LNCaP clone FGC (cell line): ENCODE data around the gene TSPAN32.

Source experiments
- DNase-seq: peaks from one replicate; pipeline ENCODE4 v3.0.0-alpha.2; 2011; ENCODE audit warnings: low read depth
- H3K4me3 ChIP-seq: 2 replicates; pipeline ENCODE4 v1.5.1; 2011; ENCODE audit warnings: mild to moderate bottlenecking, low read depth, low read length, control low read depth
- TF ChIP-seq, protein P1 (sequence below): IDR thresholded peaks from 2 replicates; pipeline ENCODE4 v1.5.1; 2012; ENCODE audit warnings: mild to moderate bottlenecking; ENCODE audit not compliant: control insufficient read depth, insufficient read depth; ENCODE audit errors: extremely low read depth

TSPAN32 gene

DNA sequence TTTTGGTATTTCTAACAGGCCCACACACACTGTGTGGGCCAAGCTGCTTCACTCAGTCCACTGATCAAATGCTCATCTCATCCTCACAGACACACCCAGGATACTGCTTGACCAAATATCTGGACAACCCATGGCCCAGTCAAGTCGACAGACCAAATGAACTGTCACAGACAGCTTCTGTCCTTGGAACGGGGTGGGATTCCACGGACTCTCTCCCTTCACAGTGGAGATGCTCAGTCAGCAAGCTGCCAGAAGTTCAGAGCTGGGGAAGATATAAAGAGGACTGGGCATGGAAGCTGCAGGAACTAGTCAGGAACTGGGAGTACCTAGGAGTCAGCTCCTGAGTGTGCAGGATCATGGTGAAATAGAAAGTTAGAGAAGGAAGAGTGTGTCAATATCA lies 40.7 kb downstream of the TSPAN32 start:
- TF ChIP-seq, protein P1, sequence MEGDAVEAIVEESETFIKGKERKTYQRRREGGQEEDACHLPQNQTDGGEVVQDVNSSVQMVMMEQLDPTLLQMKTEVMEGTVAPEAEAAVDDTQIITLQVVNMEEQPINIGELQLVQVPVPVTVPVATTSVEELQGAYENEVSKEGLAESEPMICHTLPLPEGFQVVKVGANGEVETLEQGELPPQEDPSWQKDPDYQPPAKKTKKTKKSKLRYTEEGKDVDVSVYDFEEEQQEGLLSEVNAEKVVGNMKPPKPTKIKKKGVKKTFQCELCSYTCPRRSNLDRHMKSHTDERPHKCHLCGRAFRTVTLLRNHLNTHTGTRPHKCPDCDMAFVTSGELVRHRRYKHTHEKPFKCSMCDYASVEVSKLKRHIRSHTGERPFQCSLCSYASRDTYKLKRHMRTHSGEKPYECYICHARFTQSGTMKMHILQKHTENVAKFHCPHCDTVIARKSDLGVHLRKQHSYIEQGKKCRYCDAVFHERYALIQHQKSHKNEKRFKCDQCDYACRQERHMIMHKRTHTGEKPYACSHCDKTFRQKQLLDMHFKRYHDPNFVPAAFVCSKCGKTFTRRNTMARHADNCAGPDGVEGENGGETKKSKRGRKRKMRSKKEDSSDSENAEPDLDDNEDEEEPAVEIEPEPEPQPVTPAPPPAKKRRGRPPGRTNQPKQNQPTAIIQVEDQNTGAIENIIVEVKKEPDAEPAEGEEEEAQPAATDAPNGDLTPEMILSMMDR: no peak
- DNase-seq: no peak
- H3K4me3 ChIP-seq: no peak overlapping the region

DNA sequence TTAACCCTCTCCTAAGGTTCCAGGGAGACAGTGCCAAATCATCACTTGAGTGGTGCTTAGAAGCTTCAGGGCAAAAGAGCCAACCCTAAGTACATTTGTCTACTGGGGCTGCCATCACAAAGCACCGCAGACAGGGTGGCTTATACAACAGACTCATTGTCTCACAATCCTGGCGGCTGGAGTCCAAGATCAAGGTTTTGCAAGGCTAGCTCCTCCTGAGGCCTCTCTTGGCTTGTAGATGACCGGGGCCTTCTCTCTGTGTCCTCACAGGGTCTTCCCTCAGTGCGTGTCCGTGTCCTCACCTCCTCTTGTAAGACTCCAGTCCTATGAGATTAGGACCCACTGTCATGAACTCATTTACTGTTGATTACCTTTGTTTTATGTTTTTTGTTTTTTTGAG lies 41.2 kb downstream of the TSPAN32 start:
- H3K4me3 ChIP-seq: no peak overlapping the region
- TF ChIP-seq, protein P1: no peak
- DNase-seq: no peak

DNA sequence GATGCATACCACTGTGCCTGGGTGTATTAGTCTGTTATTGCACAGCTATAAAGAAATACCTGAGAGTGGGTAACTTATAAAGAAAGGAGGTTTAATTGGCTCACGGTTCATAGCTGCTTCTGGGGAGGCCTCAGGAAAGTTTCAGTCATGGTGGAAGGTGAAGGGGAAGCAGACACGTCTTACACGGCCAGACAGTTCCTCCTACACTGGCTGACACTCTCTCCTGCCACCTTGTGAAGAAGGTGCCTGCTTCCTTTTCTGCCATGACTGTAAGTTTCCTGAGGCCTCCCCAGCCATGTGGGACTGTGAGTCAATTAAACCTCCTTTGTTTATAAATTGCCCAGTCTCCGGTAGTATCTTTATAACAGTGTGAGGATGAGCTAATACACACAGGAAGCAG lies 41.7 kb downstream of the TSPAN32 start:
- TF ChIP-seq, protein P1: no peak
- no peak overlapping the region for H3K4me3 ChIP-seq
- no peak for DNase-seq

DNA sequence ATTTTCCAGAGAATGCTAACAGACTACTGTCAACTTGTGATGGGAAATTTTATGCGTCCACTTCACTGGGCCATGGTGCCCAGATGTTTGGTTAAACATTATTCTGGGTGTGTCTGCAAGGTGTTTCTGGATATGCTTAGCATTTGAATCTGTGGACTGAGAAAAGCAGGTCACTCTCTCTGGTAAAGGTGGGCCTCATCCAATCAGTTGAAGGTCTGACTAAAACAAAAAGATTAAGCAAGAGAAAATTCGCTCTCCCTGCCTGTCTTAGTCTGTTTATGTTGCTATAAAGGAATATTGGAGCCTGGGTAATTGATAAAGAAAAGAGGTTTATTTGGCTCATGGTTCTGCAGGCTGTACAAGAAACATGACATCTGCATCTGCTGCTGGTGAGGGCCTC lies 43.2 kb downstream of the TSPAN32 start:
- no peak for DNase-seq
- TF ChIP-seq, protein P1: no peak
- no peak overlapping the region for H3K4me3 ChIP-seq

DNA sequence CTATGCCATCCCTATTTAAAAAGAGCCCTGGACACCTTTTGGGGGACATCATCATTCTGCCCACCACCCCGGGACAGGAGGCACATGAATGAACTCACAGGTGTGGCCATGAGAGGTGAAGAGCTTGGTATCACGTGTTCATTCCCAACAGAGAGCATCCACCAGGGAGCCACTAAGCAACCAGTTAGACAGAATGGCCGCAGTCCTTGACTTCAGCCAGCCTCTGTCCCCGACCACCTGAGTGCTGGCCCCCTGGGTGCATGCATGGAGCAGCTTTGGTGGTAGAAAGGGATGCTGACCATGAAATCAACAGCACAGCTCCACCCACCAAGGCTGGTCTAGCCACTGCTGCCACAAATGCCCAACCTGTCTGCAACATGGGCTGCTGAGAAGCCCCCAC lies 44.2 kb downstream of the TSPAN32 start:
- TF ChIP-seq, protein P1: no peak
- no peak overlapping the region for H3K4me3 ChIP-seq
- DNase-seq: no peak

DNA sequence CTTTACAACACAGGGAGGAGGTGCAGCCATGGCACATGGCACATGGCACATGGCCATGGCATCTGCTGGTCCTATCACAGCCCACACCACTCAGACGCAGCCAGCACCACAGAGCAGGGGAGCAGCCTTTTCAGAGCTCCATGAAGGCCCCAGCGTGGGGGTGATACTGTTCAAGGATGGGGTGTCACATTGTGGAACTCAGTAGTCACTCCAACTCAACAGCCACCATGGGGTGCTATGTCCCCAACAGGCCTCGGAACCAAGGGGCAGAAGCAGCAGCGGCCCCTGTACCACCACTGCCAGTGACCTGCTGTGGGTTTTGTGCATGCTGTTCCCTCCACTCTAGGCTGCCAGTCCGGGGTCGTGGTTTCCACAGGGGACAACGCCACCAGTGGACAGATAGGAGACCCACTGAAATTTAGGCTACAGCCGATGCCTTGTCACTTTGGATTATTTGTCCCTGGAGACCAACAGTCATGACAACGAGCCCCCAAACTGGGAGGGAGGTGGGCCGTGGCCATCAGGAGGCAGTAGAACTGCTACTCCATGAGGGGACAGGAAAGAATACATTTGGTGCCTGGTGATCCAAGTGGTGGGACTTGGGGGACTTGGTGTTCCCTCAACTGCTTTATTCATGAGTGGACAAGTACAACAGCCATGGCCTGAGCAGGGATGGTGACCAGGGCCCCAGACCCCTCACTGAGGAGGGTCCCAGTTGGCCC lies 44.9 kb downstream of the TSPAN32 start:
- DNase-seq: no peak
- H3K4me3 ChIP-seq: no peak overlapping the region
- TF ChIP-seq, protein P1: no peak

DNA sequence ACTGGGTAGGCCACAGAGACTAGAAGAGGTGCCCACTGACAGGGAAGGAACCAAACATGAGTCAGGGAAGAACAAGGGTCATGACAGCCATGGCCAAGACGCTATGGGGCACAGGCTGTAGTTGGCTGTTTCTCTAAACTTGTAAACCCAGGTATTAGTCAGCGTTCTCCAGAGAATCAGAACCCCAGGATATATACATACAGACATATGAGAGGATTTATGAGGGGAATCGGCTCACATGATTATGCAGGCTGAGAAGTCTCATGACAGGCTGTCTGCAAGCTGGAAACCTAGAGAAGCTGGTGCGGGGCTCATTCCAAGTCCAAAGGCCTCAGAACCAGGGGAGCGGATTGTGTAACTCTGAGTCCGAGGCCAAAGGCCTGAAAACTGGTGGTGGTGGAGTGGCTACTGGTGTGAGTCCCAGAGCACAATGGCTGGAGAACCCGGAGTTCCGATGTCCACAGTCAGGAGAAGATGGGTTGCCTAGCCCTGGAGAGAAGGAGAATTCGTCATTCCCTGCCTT lies 45.6 kb downstream of the TSPAN32 start:
- no peak overlapping the region for H3K4me3 ChIP-seq
- TF ChIP-seq, protein P1: no peak

More for the DNA sequence above, 45.6 kb downstream of the TSPAN32 start:
- DNase-seq: no peak
